Activated CD4-positive, alpha-beta T cell treated with anti-CD3 and anti-CD28 coated beads, Interleukin-2, amount 10 ng/mL, durations not matched to agents 24 days and 14 days (primary cell): Measurements from ENCODE around the gene THAP5. TPM values are rescaled to one million over a fixed set of nuclear protein-coding genes. Genes with fewer than 3 reads are reported as not detected.

Source experiments
- DNase-seq: peaks from one replicate; pipeline ENCODE4 v3.0.0; 2022
- H3K27ac Mint-ChIP-seq: one replicate; pipeline ENCODE4 v1.8.0; 2022; ENCODE audit warnings: mild to moderate bottlenecking, mixed read lengths
- H3K27me3 Mint-ChIP-seq: one replicate; pipeline ENCODE4 v1.8.0; 2022; ENCODE audit warnings: mixed read lengths
- H3K36me3 Mint-ChIP-seq: one replicate; pipeline ENCODE4 v1.8.0; 2022; ENCODE audit warnings: low read depth, mild to moderate bottlenecking, mixed read lengths
- H3K4me1 Mint-ChIP-seq: one replicate; pipeline ENCODE4 v1.8.0; 2021; ENCODE audit warnings: mixed read lengths
- H3K4me3 Mint-ChIP-seq: one replicate; pipeline ENCODE4 v1.8.0; 2022; ENCODE audit warnings: mild to moderate bottlenecking, moderate library complexity, mixed read lengths
- H3K9me3 Mint-ChIP-seq: one replicate; pipeline ENCODE4 v1.8.0; 2021; ENCODE audit warnings: mixed read lengths
- intact Hi-C: fragments of 100-400 bp; cut with micrococcal nuclease; formaldehyde crosslinking; loops from one replicate; pipeline ENCODE4 v1.15.1; 2023
- total RNA-seq: library from RNA; stranded (reverse); gene quantifications from 2 replicates; pipeline ENCODE4 v1.2.3, GENCODE V29; 2022

THAP5 gene
- total RNA-seq, 1 donor from 2014 or later: 35.6 TPM

- no peak for DNase-seq
- Mint-ChIP-seq H3K27ac (no peak overlapping the region), H3K4me3 (no peak overlapping the region), H3K4me1 (no peaks in the 10 kb centered on the region), H3K36me3 (no peaks in the 10 kb centered on the region), H3K27me3 (peaks cover 14% of the 10 kb centered on the region), H3K9me3 (no peaks in the 10 kb centered on the region)
- intact Hi-C loops: no loop called here
Observed at GRCh38 chr7:108598153-108598552, 28.6 kb upstream of the THAP5 start.

DNA sequence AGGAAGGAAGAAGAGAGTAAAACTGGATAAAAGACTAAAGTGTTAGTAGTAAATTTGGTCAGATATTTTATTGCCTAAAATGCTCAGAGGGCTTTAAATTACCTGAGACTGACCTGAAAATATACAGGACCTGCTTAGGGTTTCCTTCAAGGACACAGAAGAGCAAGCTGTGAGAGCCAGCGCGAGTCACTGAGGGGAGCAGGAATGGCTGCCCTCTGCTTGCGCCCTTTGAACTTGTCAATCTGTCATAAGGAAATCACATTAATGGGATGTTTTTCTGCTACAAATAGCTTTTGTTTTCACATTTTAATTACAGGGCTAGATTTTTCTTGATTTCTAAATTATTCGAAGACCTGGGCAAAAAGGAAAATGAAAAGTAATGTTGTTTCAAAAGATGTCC lies 27.1 kb upstream of the THAP5 start:
- no peaks in the 10 kb centered on the region for H3K9me3 Mint-ChIP-seq
- intact Hi-C loops: no loop called here
- no peak for DNase-seq

DNA sequence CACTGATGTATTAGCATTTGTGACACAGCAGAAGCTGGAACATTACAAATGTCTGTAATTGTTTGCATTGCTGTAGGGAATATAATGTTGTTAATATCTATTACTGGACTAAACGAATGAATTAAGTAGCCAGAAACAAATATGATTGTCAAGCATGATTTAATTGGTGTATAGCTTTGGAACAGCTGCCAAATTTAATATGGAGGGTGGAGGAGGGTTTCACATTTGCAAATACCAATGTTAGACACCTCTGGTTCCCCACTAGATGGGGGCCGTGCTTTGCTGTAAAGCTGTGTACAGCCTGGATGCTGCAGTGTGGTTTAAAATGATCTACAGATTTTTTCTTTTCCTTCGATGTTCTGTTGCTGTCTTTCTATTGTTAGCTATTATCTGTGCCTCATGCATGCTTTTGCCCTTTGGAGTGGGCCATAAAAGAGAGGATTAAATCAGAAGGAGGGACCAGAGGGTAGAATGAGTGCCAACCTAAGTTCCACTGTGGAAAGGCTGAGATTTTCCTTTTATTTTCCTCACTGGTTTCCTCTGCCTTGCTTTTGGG lies 23.2 kb upstream of the THAP5 start:
- Mint-ChIP-seq H3K36me3 (no peaks in the 10 kb centered on the region), H3K9me3 (no peaks in the 10 kb centered on the region), H3K4me3 (no peak overlapping the region), H3K4me1 (no peaks in the 10 kb centered on the region), H3K27ac (no peak overlapping the region), H3K27me3 (peaks cover 10% of the 10 kb centered on the region)
- DNase-seq: no peak
- intact Hi-C loops: no loop called here

More for the DNA sequence above, 27.1 kb upstream of the THAP5 start:
- H3K4me3 Mint-ChIP-seq: no peak overlapping the region
- H3K36me3 Mint-ChIP-seq: no peaks in the 10 kb centered on the region
- H3K27ac Mint-ChIP-seq: no peak overlapping the region
- H3K4me1 Mint-ChIP-seq: no peaks in the 10 kb centered on the region
- peaks cover 16% of the 10 kb centered on the region for H3K27me3 Mint-ChIP-seq

DNA sequence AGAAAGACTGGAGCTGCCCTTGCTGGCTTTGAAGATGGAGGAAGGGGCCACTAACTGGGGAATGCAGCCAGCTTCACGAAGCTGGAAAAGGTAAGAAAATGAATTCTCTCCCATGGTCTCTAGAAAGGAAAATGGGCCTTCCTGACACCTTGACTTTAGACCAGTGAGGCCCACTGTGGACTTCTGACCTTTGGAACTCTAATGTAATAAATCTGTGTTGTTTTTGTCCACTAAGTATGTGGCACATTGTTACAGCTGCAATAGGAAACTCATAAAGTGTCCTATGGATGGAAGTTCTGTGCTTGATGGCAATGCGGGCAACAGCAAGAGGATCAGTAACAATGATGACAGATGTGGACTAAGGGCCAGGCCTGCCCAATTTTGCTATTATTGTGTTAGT lies 21.1 kb upstream of the THAP5 start:
- Mint-ChIP-seq H3K4me3 (no peak overlapping the region), H3K4me1 (no peaks in the 10 kb centered on the region)
- intact Hi-C loops: no loop called here

DNA sequence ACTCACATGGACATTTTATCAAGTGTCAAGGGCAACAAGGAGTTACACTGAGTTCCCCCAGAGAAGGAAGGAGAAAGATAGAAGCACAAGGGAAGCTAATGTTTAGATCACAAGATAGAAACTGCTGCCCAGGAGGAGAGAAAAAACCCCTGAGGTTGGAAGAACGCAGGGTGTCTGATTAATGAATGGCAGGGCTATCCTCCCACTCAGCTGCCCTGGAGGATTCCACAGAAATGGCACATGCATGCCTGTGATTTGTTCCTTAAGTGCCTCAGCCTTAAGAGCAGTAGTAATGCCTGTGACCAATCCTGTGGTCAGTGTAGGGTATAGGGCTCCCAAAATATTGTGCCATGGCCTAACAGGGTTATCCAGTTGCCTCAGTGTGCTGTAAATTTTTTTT lies 20.4 kb upstream of the THAP5 start:
- H3K4me1 Mint-ChIP-seq: no peaks in the 10 kb centered on the region
- H3K27ac Mint-ChIP-seq: no peak overlapping the region
- no peak for DNase-seq
- peaks cover 26% of the 10 kb centered on the region for H3K27me3 Mint-ChIP-seq
- no peak overlapping the region for H3K4me3 Mint-ChIP-seq
- intact Hi-C loops: no loop called here
- H3K9me3 Mint-ChIP-seq: no peaks in the 10 kb centered on the region
- H3K36me3 Mint-ChIP-seq: no peaks in the 10 kb centered on the region

More for the DNA sequence above, 21.1 kb upstream of the THAP5 start:
- H3K36me3 Mint-ChIP-seq: no peaks in the 10 kb centered on the region
- H3K27ac Mint-ChIP-seq: no peak overlapping the region
- peaks cover 26% of the 10 kb centered on the region for H3K27me3 Mint-ChIP-seq
- H3K9me3 Mint-ChIP-seq: no peaks in the 10 kb centered on the region
- no peak for DNase-seq

DNA sequence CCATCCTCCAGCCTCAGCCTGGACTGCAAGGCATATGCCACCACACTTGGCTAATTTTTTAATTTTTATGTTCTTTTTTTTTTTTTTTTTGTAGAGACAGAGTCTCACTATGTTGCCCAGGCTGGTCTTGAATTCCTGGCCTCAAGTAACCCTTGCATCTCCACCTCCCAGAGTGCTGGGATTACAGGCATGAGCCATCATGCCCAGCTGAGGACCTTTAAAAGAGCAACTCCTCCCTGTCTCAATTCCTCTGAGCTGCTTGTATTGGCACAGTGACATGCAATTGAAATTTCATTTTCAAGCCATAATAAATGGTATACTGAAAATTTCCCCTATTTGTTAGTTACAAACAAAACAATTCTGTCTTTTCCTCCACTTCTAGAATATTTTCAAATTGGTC lies 19.7 kb upstream of the THAP5 start:
- Mint-ChIP-seq H3K9me3 (no peaks in the 10 kb centered on the region), H3K36me3 (no peaks in the 10 kb centered on the region), H3K27ac (no peak overlapping the region), H3K4me1 (no peaks in the 10 kb centered on the region), H3K27me3 (peaks cover 26% of the 10 kb centered on the region), H3K4me3 (no peak overlapping the region)
- no peak for DNase-seq
- intact Hi-C loops: no loop called here

DNA sequence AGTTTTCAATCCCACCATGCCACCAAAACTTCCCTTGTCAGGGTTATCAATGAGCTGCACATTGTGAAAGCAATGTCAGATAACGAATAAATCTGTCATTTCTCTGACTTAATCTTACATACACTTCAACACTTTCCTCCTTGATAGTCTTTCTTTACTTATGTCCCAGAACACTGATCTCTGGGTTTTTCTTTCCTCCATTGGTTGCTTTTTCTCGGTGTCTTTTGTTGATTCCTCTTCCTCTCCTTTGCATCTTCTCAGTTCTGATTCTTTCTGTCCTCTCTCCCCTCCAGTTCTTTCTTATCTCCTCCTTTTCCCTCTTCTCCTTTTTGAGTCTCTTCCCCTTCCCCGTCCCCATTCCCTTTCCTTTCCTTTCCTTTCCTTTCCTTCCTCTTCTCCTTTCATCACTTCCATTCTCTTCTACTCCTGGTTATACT lies 16.8 kb upstream of the THAP5 start:
- Mint-ChIP-seq H3K27ac (no peak overlapping the region), H3K27me3 (peaks cover 21% of the 10 kb centered on the region), H3K4me3 (no peak overlapping the region), H3K36me3 (no peaks in the 10 kb centered on the region), H3K9me3 (no peaks in the 10 kb centered on the region), H3K4me1 (no peaks in the 10 kb centered on the region)
- intact Hi-C loops: no loop called here
- DNase-seq: no peak

- no peaks in the 10 kb centered on the region for H3K4me1 Mint-ChIP-seq
- peaks cover 21% of the 10 kb centered on the region for H3K27me3 Mint-ChIP-seq
- no peak overlapping the region for H3K27ac Mint-ChIP-seq
- H3K4me3 Mint-ChIP-seq: no peak overlapping the region
- no peaks in the 10 kb centered on the region for H3K36me3 Mint-ChIP-seq
- intact Hi-C loops: no loop called here
- no peaks in the 10 kb centered on the region for H3K9me3 Mint-ChIP-seq
- DNase-seq: no peak
Observed at GRCh38 chr7:108585843-108586242, 16.3 kb upstream of the THAP5 start.

GRCh38 chr7:108584211-108584610 lies 14.7 kb upstream of the THAP5 start:
- Mint-ChIP-seq H3K27me3 (peaks cover 18% of the 10 kb centered on the region), H3K27ac (no peak overlapping the region), H3K36me3 (peaks cover 6% of the 10 kb centered on the region), H3K9me3 (peaks cover 3% of the 10 kb centered on the region), H3K4me1 (no peaks in the 10 kb centered on the region), H3K4me3 (no peak overlapping the region)
- no peak for DNase-seq
- intact Hi-C loops: no loop called here

DNA sequence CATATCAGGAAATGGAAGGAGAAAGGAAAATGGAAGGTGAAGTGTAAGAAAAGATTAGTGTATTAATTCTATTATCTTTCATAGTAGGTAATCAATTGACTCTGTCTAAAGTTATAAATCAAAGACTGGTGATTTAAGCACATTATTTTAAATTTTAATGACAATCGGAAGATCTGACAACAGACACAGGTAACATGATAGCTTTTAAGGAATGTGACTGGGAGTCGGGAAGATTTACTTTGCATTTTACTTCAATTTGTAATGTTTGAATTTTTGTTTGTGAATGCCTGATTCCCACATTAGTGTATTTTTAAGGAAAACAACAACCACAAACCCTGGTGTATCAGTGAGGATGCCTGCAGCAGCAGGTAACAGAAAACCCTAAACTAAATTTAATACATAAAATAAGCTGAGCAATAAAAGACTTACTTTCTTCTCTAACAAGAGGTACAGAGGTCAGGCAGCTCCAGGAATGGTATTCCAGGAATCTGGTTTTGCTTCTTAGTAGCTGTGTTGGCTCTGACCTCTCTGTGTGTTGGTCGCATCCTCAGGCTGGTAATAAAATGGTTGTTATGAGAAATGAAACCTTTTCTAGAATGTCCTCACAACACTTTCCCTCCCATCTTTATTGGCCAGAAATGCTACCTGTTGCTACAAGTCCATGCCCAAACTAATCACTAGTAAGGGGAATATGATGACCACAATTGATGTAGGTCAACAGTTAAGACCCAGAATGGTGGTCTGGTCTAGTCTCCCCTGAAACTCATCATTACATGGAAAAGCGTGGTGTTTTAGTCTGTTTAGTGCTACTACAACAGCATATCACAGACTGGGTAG lies 12.4 kb upstream of the THAP5 start:
- DNase-seq: no peak
- Mint-ChIP-seq H3K27ac (no peak overlapping the region), H3K27me3 (peaks cover 10% of the 10 kb centered on the region), H3K4me3 (no peak overlapping the region), H3K36me3 (peaks cover 18% of the 10 kb centered on the region), H3K9me3 (peaks cover 3% of the 10 kb centered on the region), H3K4me1 (no peaks in the 10 kb centered on the region)
- intact Hi-C loops: no loop called here

DNA sequence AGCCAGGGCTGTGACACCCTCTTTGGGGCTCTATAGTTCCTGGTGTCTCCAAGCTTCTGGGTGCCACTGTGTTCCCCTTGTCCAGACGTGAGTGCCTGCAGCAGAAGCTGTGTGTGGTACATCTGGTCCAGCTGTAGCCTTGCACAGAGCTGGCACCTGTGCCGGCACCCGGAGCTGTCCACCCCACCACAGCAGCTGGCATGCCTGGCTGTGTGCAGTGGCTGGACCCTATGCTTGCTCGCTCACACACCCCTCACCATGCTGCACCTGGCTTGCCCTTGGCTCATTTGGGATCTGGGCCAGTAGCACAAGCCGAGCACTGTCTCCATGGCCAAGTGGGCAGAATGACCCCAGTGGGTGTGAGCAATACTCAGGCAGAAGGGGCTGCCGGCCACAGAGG lies 10.8 kb upstream of the THAP5 start:
- no peak overlapping the region for H3K27ac Mint-ChIP-seq
- H3K9me3 Mint-ChIP-seq: peaks cover 3% of the 10 kb centered on the region
- no peaks in the 10 kb centered on the region for H3K27me3 Mint-ChIP-seq
- H3K4me3 Mint-ChIP-seq: no peak overlapping the region
- intact Hi-C loops: no loop called here
- DNase-seq: no peak
- peaks cover 32% of the 10 kb centered on the region for H3K36me3 Mint-ChIP-seq
- H3K4me1 Mint-ChIP-seq: peaks cover 2% of the 10 kb centered on the region

GRCh38 chr7:108578937-108579336 lies 9.4 kb upstream of the THAP5 start:
- H3K27me3 Mint-ChIP-seq: no peaks in the 10 kb centered on the region
- DNase-seq: no peak
- H3K9me3 Mint-ChIP-seq: peaks cover 3% of the 10 kb centered on the region
- peaks cover 42% of the 10 kb centered on the region for H3K36me3 Mint-ChIP-seq
- H3K4me1 Mint-ChIP-seq: peaks cover 4% of the 10 kb centered on the region
- no peak overlapping the region for H3K27ac Mint-ChIP-seq
- no peak overlapping the region for H3K4me3 Mint-ChIP-seq
- intact Hi-C loops: no loop called here

GRCh38 chr7:108576116-108576515 lies 6.6 kb upstream of the THAP5 start:
- H3K27me3 Mint-ChIP-seq: no peaks in the 10 kb centered on the region
- peaks cover 60% of the 10 kb centered on the region for H3K36me3 Mint-ChIP-seq
- peak overlapping the region; percentile 4 for H3K27ac Mint-ChIP-seq
- DNase-seq: no peak
- peaks cover 17% of the 10 kb centered on the region for H3K4me1 Mint-ChIP-seq
- H3K4me3 Mint-ChIP-seq: no peak overlapping the region
- peaks cover 3% of the 10 kb centered on the region for H3K9me3 Mint-ChIP-seq
- intact Hi-C loops: no loop called here

- Mint-ChIP-seq H3K27ac (no peak overlapping the region), H3K36me3 (peaks cover 60% of the 10 kb centered on the region), H3K27me3 (no peaks in the 10 kb centered on the region), H3K9me3 (peaks cover 3% of the 10 kb centered on the region), H3K4me1 (peaks cover 19% of the 10 kb centered on the region), H3K4me3 (no peak overlapping the region)
- no peak for DNase-seq
- intact Hi-C loops: no loop called here
Observed at GRCh38 chr7:108575156-108575555, 5.7 kb upstream of the THAP5 start.
